ENCODE measurements around the gene DHX57.

DNA sequence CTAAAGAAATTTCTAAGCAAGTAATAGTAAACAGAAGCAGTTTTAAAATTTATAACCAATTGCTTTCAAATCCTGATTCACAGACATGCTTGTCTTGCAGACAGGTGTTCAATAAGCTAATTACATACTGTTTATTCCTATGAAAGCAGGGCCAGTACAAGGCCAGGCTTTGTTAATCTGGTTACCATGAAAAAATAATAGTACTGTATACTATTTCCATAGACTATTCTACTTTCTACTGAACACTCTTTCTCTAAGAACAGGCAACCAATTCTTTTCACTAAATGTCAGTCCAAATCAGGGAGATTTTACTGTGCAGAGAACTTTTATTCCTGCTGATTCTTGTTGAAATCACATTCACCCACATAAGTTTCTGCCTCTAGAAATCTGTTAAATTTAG, 121.7 kb downstream of the DHX57 start:
- TF ChIP-seq POLR2A (IDR thresholded peaks at IDR 0.05; ENCODE audit: low read length) (no peak), GATA1 (IDR thresholded peaks at IDR 0.05; ENCODE audit: low read depth, low read length) (no peak)
